ENCODE results near the gene DENND2D. TPM values are rescaled to one million over a fixed set of nuclear protein-coding genes. Genes with fewer than 3 reads are reported as not detected.

DENND2D gene
- total RNA-seq, 2 donors from 2014 or later: 0.89 to 2.6 TPM

DNA sequence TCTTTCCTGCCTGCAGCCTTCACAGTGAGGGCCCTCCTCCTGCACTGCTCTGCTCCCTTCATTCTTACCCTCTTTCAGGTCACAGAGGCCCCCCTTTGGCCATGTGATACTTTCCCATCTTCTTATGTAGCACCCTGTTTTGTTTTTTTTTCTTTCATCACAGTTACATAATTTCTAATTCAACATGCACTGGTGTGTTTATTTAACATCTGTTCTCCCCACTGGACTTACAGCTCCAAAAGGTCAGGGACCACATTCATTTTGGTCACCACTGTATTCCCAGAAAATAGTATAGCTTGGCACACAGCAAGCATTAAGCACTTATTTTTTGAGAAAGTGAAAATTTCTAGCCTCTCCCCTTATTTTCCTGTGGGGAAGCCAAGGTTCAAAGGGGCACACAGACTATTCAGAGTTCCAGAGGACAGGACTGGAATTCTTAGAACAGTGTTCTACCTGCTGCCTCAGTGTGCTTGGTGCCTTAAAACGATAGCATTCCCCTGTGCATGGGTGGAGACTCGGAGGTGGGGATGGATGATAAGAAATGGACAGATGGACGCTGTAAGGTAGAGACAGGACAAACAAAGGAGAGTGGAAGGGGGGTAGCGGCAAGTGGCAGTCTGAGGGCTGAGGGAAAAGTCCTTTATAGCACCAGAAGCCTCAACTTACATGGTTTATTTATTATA, 5.3 kb downstream of the DENND2D start:
- Mint-ChIP-seq H3K4me3 (no peak overlapping the region), H3K27ac (no peak overlapping the region), H3K9me3 (no peaks in the 10 kb centered on the region), H3K4me1 (peaks cover 25% of the 10 kb centered on the region), H3K36me3 (ENCODE audit: low read depth) (peaks cover 2% of the 10 kb centered on the region), H3K27me3 (ENCODE audit: insufficient read depth) (no peaks in the 10 kb centered on the region)
- H3K9me3 ChIP-seq (ENCODE audit: control insufficient read depth, low read length): no peaks in the 10 kb centered on the region
- no peaks in the 10 kb centered on the region for H3K27me3 ChIP-seq (ENCODE audit: control insufficient read depth, insufficient read depth, low read length, poor library complexity, severe bottlenecking)
- TF ChIP-seq, protein P1, sequence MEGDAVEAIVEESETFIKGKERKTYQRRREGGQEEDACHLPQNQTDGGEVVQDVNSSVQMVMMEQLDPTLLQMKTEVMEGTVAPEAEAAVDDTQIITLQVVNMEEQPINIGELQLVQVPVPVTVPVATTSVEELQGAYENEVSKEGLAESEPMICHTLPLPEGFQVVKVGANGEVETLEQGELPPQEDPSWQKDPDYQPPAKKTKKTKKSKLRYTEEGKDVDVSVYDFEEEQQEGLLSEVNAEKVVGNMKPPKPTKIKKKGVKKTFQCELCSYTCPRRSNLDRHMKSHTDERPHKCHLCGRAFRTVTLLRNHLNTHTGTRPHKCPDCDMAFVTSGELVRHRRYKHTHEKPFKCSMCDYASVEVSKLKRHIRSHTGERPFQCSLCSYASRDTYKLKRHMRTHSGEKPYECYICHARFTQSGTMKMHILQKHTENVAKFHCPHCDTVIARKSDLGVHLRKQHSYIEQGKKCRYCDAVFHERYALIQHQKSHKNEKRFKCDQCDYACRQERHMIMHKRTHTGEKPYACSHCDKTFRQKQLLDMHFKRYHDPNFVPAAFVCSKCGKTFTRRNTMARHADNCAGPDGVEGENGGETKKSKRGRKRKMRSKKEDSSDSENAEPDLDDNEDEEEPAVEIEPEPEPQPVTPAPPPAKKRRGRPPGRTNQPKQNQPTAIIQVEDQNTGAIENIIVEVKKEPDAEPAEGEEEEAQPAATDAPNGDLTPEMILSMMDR (conservative IDR thresholded peaks at IDR 0.05): no peak
- peaks cover 12% of the 10 kb centered on the region for H3K4me1 ChIP-seq (ENCODE audit: control insufficient read depth, insufficient read depth, low read length)
- no peak overlapping the region for H3K27ac ChIP-seq (ENCODE audit: low read depth, low read length)
- no peak for DNase-seq
- H3K36me3 ChIP-seq (ENCODE audit: control insufficient read depth, insufficient read depth, low read length): no peaks in the 10 kb centered on the region
- no peak overlapping the region for H3K9ac ChIP-seq (ENCODE audit: extremely low read depth, low read length, poor library complexity, severe bottlenecking)
- 84 to 100% methylated on average over 2 to 3 of the region's 4 CpGs for WGBS, 2 experiments (ENCODE audit: insufficient coverage in 1 of 2, insufficient read length in 1 of 2)
- no peak overlapping the region for H3K4me3 ChIP-seq (ENCODE audit: low read length)

DNA sequence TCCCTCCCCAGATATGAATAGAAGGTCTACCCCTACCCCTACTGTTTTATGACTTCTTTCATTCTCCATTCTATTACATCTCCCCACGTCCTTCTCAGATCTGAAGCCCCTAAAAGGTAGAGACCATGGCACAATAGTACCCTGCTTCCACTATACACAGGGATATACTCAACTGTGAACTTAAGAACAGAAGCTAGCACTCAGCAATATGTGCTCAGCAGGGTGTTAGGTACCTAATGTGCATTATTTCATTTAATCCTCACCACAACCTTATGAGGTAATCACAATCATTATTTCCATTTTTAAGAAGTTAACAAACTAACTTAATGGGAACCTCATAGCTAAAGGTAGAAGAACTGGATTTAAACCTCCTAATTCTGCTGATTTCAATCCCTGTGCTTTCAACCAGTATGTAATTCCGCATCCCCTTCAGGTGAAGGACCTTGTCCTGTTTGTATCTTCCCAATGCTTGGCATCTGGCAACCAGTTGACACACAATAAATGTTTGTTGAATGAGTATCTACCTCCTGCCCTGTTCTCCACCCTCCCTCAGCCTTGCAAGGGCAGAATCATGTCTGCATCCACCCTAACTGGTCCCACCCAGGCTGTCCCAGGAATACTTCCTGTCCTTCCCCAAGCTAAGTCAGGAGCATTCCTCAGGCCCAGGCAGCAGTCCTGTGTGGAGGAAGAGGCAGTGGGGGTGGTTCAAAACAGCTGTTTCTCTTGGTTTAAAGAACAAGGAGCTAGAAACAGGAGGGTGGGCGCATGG, 6.5 kb downstream of the DENND2D start:
- Histone ChIP-seq H3K36me3 (ENCODE audit: control insufficient read depth, insufficient read depth, low read length) (no peaks in the 10 kb centered on the region), H3K4me3 (ENCODE audit: low read length) (no peak overlapping the region), H3K27ac (ENCODE audit: low read depth, low read length) (no peak overlapping the region), H3K9me3 (ENCODE audit: control insufficient read depth, low read length) (no peaks in the 10 kb centered on the region), H3K9ac (ENCODE audit: extremely low read depth, low read length, poor library complexity, severe bottlenecking) (no peak overlapping the region), H3K27me3 (ENCODE audit: control insufficient read depth, insufficient read depth, low read length, poor library complexity, severe bottlenecking) (no peaks in the 10 kb centered on the region), H3K4me1 (ENCODE audit: control insufficient read depth, insufficient read depth, low read length) (peaks cover 12% of the 10 kb centered on the region)
- H3K27ac Mint-ChIP-seq: no peak overlapping the region
- peaks cover 25% of the 10 kb centered on the region for H3K4me1 Mint-ChIP-seq
- no peaks in the 10 kb centered on the region for H3K27me3 Mint-ChIP-seq (ENCODE audit: insufficient read depth)
- no peak overlapping the region for H3K4me3 Mint-ChIP-seq
- no peaks in the 10 kb centered on the region for H3K9me3 Mint-ChIP-seq
- peaks cover 10% of the 10 kb centered on the region for H3K36me3 Mint-ChIP-seq (ENCODE audit: low read depth)
- no peak for DNase-seq
- WGBS, 2 experiments (ENCODE audit: insufficient coverage in 1 of 2, insufficient read length in 1 of 2): 86 to 94% methylated on average over 2 to 3 of the region's 3 CpGs
- TF ChIP-seq, protein P1 (conservative IDR thresholded peaks at IDR 0.05): no peak

DNA sequence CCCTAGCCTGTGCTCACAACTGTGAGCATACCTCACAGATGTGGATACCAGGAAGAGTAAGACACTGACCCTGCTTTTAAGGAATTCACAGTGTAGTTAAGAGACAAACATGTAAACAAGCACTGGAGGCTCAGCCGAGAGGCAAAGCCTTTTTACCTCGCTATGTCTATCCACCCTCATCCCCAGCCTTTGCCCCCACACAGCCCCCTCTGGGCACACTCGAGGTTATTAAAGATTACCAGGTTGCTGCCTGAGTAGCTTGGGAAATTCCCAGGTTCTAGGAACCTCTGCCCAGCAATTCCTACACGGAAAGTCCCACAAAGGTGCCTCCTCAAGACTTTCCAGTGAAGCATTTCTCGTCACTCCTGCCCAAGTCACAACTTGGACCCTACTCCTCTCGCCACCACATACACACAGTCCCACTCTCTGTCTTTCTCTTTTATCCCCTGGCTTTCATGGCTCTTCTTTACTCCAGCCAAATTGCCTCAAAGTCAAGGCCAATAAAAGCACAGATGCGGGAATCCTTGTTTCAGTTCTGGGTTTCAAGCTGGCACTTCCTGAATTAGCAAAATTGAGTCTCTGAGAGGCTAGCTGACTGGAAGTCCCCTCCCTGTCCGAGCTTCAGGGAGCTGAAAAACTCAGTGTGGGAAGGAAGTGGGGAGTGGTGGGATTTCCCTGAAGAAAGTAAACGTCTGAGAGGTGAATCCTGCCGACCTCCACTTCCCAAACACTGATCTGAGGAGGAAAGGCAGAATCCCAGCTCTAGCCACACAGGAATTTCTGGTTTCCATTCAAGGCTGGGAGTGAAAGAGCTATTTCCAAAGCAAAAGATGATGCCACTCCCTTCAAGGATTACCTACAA, 7.6 kb downstream of the DENND2D start:
- 73 to 80% methylated on average over 8 to 10 of the region's 10 CpGs for WGBS, 2 experiments (ENCODE audit: insufficient coverage in 1 of 2, insufficient read length in 1 of 2)
- peak overlapping the region; percentile 38 for H3K27ac Mint-ChIP-seq
- H3K27ac ChIP-seq (ENCODE audit: low read depth, low read length): no peak overlapping the region

More for the DNA sequence above, 7.6 kb downstream of the DENND2D start:
- Mint-ChIP-seq H3K9me3 (no peaks in the 10 kb centered on the region), H3K4me1 (peaks cover 25% of the 10 kb centered on the region), H3K4me3 (no peak overlapping the region), H3K36me3 (ENCODE audit: low read depth) (peaks cover 20% of the 10 kb centered on the region), H3K27me3 (ENCODE audit: insufficient read depth) (no peaks in the 10 kb centered on the region)
- no peak for DNase-seq
- no peak overlapping the region for H3K9ac ChIP-seq (ENCODE audit: extremely low read depth, low read length, poor library complexity, severe bottlenecking)
- H3K9me3 ChIP-seq (ENCODE audit: control insufficient read depth, low read length): no peaks in the 10 kb centered on the region
- H3K4me3 ChIP-seq (ENCODE audit: low read length): no peak overlapping the region
- H3K27me3 ChIP-seq (ENCODE audit: control insufficient read depth, insufficient read depth, low read length, poor library complexity, severe bottlenecking): no peaks in the 10 kb centered on the region
- peaks cover 12% of the 10 kb centered on the region for H3K4me1 ChIP-seq (ENCODE audit: control insufficient read depth, insufficient read depth, low read length)
- H3K36me3 ChIP-seq (ENCODE audit: control insufficient read depth, insufficient read depth, low read length): no peaks in the 10 kb centered on the region
- TF ChIP-seq, protein P1 (conservative IDR thresholded peaks at IDR 0.05): no peak

Measured in endodermal cell (in vitro differentiated cells).